ENCODE results near the gene USP30. TPM values are rescaled to one million over a fixed set of nuclear protein-coding genes. Genes with fewer than 3 reads are reported as not detected.

Gene USP30
- total and polyA plus RNA-seq, 4 donors, result 6.5 to 17.9 (median 8.0) TPM

DNA sequence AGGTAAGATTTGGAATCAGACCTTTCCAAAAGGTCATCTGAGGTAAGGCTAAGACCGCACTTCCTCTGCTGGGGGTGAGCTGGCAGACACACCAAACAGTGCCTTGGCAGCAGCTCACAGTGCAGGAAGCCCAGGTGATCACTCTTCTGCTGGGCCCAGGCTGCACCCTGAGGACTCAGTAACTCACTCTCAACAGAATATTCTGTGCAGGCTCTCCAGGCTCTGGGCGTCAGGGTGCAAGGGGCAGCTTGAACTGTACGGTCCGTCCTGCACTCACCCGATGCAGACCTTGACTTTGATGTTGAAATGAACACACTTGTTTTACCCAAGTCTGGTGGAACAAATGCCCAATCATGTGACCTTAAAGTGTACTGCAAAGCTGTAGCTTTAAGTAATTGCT is 34.9 kb downstream of the USP30 start:
- TF ChIP-seq, protein P1, sequence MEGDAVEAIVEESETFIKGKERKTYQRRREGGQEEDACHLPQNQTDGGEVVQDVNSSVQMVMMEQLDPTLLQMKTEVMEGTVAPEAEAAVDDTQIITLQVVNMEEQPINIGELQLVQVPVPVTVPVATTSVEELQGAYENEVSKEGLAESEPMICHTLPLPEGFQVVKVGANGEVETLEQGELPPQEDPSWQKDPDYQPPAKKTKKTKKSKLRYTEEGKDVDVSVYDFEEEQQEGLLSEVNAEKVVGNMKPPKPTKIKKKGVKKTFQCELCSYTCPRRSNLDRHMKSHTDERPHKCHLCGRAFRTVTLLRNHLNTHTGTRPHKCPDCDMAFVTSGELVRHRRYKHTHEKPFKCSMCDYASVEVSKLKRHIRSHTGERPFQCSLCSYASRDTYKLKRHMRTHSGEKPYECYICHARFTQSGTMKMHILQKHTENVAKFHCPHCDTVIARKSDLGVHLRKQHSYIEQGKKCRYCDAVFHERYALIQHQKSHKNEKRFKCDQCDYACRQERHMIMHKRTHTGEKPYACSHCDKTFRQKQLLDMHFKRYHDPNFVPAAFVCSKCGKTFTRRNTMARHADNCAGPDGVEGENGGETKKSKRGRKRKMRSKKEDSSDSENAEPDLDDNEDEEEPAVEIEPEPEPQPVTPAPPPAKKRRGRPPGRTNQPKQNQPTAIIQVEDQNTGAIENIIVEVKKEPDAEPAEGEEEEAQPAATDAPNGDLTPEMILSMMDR (IDR thresholded peaks at IDR 0.05; ENCODE audit: control extremely low read depth, extremely low read depth), result no peak
- Histone ChIP-seq H3K4me1 (ENCODE audit: control insufficient read depth in 5 of 5, insufficient read depth in 5 of 5, low read length in 5 of 5) (peaks cover 0 to 6% (median 0%) of the 10 kb centered on the region in 5 donors), H3K9ac (ENCODE audit: insufficient read depth in 1 of 2, low read length in 2 of 2) (no peak overlapping the region), H3K27me3 (ENCODE audit: control insufficient read depth in 3 of 3, insufficient read depth in 3 of 3, low read length in 2 of 3) (no peaks in the 10 kb centered on the region), H3K9me3 (ENCODE audit: control insufficient read depth in 4 of 4, insufficient read depth in 3 of 4, low read length in 3 of 4) (no peaks in the 10 kb centered on the region), H3K27ac (ENCODE audit: low read depth in 1 of 2, low read length in 1 of 2) (no peak overlapping the region), H3K4me3 (no peak overlapping the region), H3K36me3 (ENCODE audit: control insufficient read depth in 4 of 4, insufficient read depth in 4 of 4, low read length in 4 of 4) (peaks cover 12 to 43% (median 30%) of the 10 kb centered on the region in 4 donors)
- DNase-seq, result no peak
- 67 to 77% methylated on average over 5 of the region's 5 CpGs for WGBS, 2 donors
- no peak for ATAC-seq (ENCODE audit: insufficient read depth, low FRiP score)

DNA sequence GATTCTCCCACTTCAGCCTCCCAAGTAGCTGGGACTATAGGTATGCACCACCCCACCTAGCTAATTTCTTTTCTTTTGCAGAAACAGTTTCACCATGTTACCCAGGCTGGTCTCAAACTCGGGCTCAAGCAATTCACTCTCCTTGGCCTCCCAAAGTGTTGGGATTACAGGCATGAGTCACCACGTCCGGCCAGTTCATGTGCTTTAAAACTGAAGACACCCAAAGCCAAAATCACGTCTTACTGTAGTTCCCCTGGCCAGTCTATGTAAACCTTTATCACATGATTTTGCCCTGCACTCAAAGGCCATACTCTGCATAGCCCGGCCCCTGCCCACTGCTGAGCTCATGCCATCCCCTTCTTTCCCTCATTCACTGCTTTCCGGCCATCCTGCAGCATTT is 36.4 kb downstream of the USP30 start:
- Histone ChIP-seq H3K27ac (ENCODE audit: low read depth in 1 of 2, low read length in 1 of 2) (no peak overlapping the region), H3K9me3 (ENCODE audit: control insufficient read depth in 4 of 4, insufficient read depth in 3 of 4, low read length in 3 of 4) (no peaks in the 10 kb centered on the region), H3K9ac (ENCODE audit: insufficient read depth in 1 of 2, low read length in 2 of 2) (no peak overlapping the region), H3K4me1 (ENCODE audit: control insufficient read depth in 5 of 5, insufficient read depth in 5 of 5, low read length in 5 of 5) (peaks cover 0 to 18% (median 4%) of the 10 kb centered on the region in 5 donors), H3K4me3 (no peak overlapping the region), H3K27me3 (ENCODE audit: control insufficient read depth in 3 of 3, insufficient read depth in 3 of 3, low read length in 2 of 3) (no peaks in the 10 kb centered on the region), H3K36me3 (ENCODE audit: control insufficient read depth in 4 of 4, insufficient read depth in 4 of 4, low read length in 4 of 4) (peaks cover 8 to 29% (median 21%) of the 10 kb centered on the region in 4 donors)
- DNase-seq (no peak), ATAC-seq (ENCODE audit: insufficient read depth, low FRiP score) (no peak)
- 84 to 92% methylated on average over 6 of the region's 6 CpGs for WGBS, 2 donors
- TF ChIP-seq, protein P1 (IDR thresholded peaks at IDR 0.05; ENCODE audit: control extremely low read depth, extremely low read depth), result no peak

DNA sequence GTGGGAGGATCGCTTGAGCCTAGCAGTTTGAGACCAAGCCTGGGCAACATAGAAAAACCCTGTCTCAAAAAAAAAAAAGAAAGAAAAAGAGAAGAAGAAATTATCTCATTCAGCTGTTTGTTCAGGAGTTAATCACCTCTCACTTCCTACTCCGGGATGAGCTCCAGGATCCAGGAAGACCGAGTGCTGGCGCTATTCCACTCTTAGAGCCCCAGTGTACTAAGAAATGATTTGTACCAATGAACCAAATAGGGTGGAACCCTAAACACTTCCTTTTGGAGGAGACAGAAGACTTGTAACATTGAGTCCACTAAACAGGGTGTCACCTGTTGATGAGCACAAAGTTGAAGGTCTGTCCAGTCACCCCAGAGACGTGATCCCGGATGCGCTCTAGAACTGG is 37.3 kb downstream of the USP30 start:
- DNase-seq (no peak), ATAC-seq (ENCODE audit: insufficient read depth, low FRiP score) (no peak)
- Histone ChIP-seq H3K36me3 (ENCODE audit: control insufficient read depth in 4 of 4, insufficient read depth in 4 of 4, low read length in 4 of 4) (peaks cover 8 to 24% (median 18%) of the 10 kb centered on the region in 4 donors), H3K9me3 (ENCODE audit: control insufficient read depth in 4 of 4, insufficient read depth in 3 of 4, low read length in 3 of 4) (no peaks in the 10 kb centered on the region), H3K27me3 (ENCODE audit: control insufficient read depth in 3 of 3, insufficient read depth in 3 of 3, low read length in 2 of 3) (no peaks in the 10 kb centered on the region), H3K27ac (ENCODE audit: low read depth in 1 of 2, low read length in 1 of 2) (no peak overlapping the region), H3K4me1 (ENCODE audit: control insufficient read depth in 5 of 5, insufficient read depth in 5 of 5, low read length in 5 of 5) (peaks cover 0 to 18% (median 4%) of the 10 kb centered on the region in 5 donors), H3K9ac (ENCODE audit: insufficient read depth in 1 of 2, low read length in 2 of 2) (no peak overlapping the region), H3K4me3 (no peak overlapping the region)
- 90% methylated on average over 7 of the region's 7 CpGs for WGBS, 2 donors
- TF ChIP-seq, protein P1 (IDR thresholded peaks at IDR 0.05; ENCODE audit: control extremely low read depth, extremely low read depth), result no peak

- Histone ChIP-seq H3K4me1 (ENCODE audit: control insufficient read depth in 5 of 5, insufficient read depth in 5 of 5, low read length in 5 of 5) (peaks cover 0 to 18% (median 4%) of the 10 kb centered on the region in 5 donors), H3K36me3 (ENCODE audit: control insufficient read depth in 4 of 4, insufficient read depth in 4 of 4, low read length in 4 of 4) (peaks cover 3 to 14% (median 9%) of the 10 kb centered on the region in 4 donors), H3K27ac (ENCODE audit: low read depth in 1 of 2, low read length in 1 of 2) (peak overlapping the region in 1 of 2 donors; percentile 50), H3K9ac (ENCODE audit: insufficient read depth in 1 of 2, low read length in 2 of 2) (peak overlapping the region; percentile 81 to 98), H3K4me3 (peak overlapping the region; percentile 62), H3K27me3 (ENCODE audit: control insufficient read depth in 3 of 3, insufficient read depth in 3 of 3, low read length in 2 of 3) (no peaks in the 10 kb centered on the region), H3K9me3 (ENCODE audit: control insufficient read depth in 4 of 4, insufficient read depth in 3 of 4, low read length in 3 of 4) (no peaks in the 10 kb centered on the region)
- DNase-seq (peak; percentile 25 to 40 (median 34)), ATAC-seq (ENCODE audit: insufficient read depth, low FRiP score) (no peak)
- TF ChIP-seq, protein P1 (IDR thresholded peaks at IDR 0.05; ENCODE audit: control extremely low read depth, extremely low read depth), result no peak
- WGBS, 2 donors, result 44 to 45% methylated on average over 6 of the region's 6 CpGs
Observed at GRCh38 chr12:109092497-109093021, 40.2 kb downstream of the USP30 start.
